HepG2 (cell line): ENCODE measurements around the gene FAM83C. TPM values are rescaled to one million over a fixed set of nuclear protein-coding genes. Genes with fewer than 3 reads are reported as not detected.

Experiments
- CBFB ChIP-seq: sonication (generic); formaldehyde crosslinking; IDR thresholded peaks from 2 replicates; pipeline ENCODE4 v1.4.0; 2020; ENCODE audit warnings: missing genetic modification reagents
- ELF1 ChIP-seq: sonication (generic); formaldehyde crosslinking; IDR thresholded peaks from 2 replicates; pipeline ENCODE4 v1.4.0; 2020; ENCODE audit warnings: missing genetic modification reagents
- ELF4 ChIP-seq: sonication (generic); formaldehyde crosslinking; IDR thresholded peaks from 2 replicates; pipeline ENCODE4 v1.5.0; 2020; ENCODE audit warnings: missing genetic modification reagents, mild to moderate bottlenecking, moderate library complexity, borderline replicate concordance
- ETV6 ChIP-seq: sonication (generic); formaldehyde crosslinking; conservative IDR thresholded peaks from 2 replicates; pipeline ENCODE4 v1.4.0; 2020; ENCODE audit warnings: missing genetic modification reagents
- GABPB1 ChIP-seq: IDR thresholded peaks from 2 replicates; pipeline ENCODE4 v1.6.1; 2016; ENCODE audit warnings: mild to moderate bottlenecking, missing genetic modification reagents, moderate library complexity, missing compliant biosample characterization
- HNRNPUL1 ChIP-seq: fragments of 200-400 bp; formaldehyde crosslinking; IDR thresholded peaks from 2 replicates; pipeline ENCODE4 v1.6.1; 2017; ENCODE audit warnings: low read depth, mild to moderate bottlenecking, low read length, moderate library complexity
- KAT2B ChIP-seq: fragments of 150-350 bp; IDR thresholded peaks from 2 replicates; pipeline ENCODE4 v1.6.1; 2014; ENCODE audit warnings: low read depth, low read length, borderline replicate concordance
- KLF9 ChIP-seq: IDR thresholded peaks from 2 replicates; pipeline ENCODE4 v1.6.1; 2016; ENCODE audit warnings: low read depth
- MAF1 ChIP-seq: sonication (generic); formaldehyde crosslinking; IDR thresholded peaks from 2 replicates; pipeline ENCODE4 v1.5.0; 2020; ENCODE audit warnings: missing genetic modification reagents, borderline replicate concordance
- MED1 ChIP-seq: sonication (generic); formaldehyde crosslinking; IDR thresholded peaks from 2 replicates; pipeline ENCODE4 v1.4.0; 2020; ENCODE audit warnings: missing genetic modification reagents
- MIER2 ChIP-seq: IDR thresholded peaks from 2 replicates; pipeline ENCODE4 v1.6.1; 2016; ENCODE audit warnings: missing biosample characterization, missing genetic modification reagents
- MLLT10 ChIP-seq: sonication (generic); formaldehyde crosslinking; IDR thresholded peaks from 2 replicates; pipeline ENCODE4 v1.4.0; 2020; ENCODE audit warnings: missing genetic modification reagents
- NFIB ChIP-seq: sonication (generic); formaldehyde crosslinking; IDR thresholded peaks from 2 replicates; pipeline ENCODE4 v1.9.0; 2021; ENCODE audit warnings: missing genetic modification reagents, mild to moderate bottlenecking, borderline replicate concordance
- PAF1 ChIP-seq: IDR thresholded peaks from 2 replicates; pipeline ENCODE4 v1.6.1; 2016; ENCODE audit warnings: missing genetic modification reagents, missing compliant biosample characterization
- RXRB ChIP-seq: IDR thresholded peaks from 2 replicates; pipeline ENCODE4 v1.6.1; 2016; ENCODE audit warnings: borderline replicate concordance, missing genetic modification reagents, missing compliant biosample characterization
- SCMH1 ChIP-seq: sonication (generic); formaldehyde crosslinking; IDR thresholded peaks from 2 replicates; pipeline ENCODE4 v1.9.0; 2021; ENCODE audit warnings: missing genetic modification reagents, mild to moderate bottlenecking, borderline replicate concordance
- SMC3 ChIP-seq: IDR thresholded peaks from 2 replicates; pipeline ENCODE4 v1.6.1; 2011; ENCODE audit warnings: low read length, improper control_type of control experiment
- STAG1 ChIP-seq: sonication (generic); formaldehyde crosslinking; IDR thresholded peaks from 2 replicates; pipeline ENCODE4 v1.4.0; 2020; ENCODE audit warnings: missing genetic modification reagents
- STAT5B ChIP-seq: sonication (generic); formaldehyde crosslinking; IDR thresholded peaks from 2 replicates; pipeline ENCODE4 v1.4.0; 2020; ENCODE audit warnings: missing genetic modification reagents
- ZNF12 ChIP-seq: sonication (generic); formaldehyde crosslinking; IDR thresholded peaks from 2 replicates; pipeline ENCODE4 v1.5.0; 2020; ENCODE audit warnings: missing genetic modification reagents
- ZNF253 ChIP-seq: sonication (generic); formaldehyde crosslinking; IDR thresholded peaks from 2 replicates; pipeline ENCODE4 v1.8.0; 2022; ENCODE audit warnings: mild to moderate bottlenecking, missing genetic modification reagents, borderline replicate concordance
- ZNF737 ChIP-seq: sonication (generic); formaldehyde crosslinking; IDR thresholded peaks from 2 replicates; pipeline ENCODE4 v1.5.0; 2020; ENCODE audit warnings: missing genetic modification reagents, mild to moderate bottlenecking, borderline replicate concordance
- ZSCAN29 ChIP-seq: sonication (generic); formaldehyde crosslinking; conservative IDR thresholded peaks from 2 replicates; pipeline ENCODE4 v1.4.0; 2020; ENCODE audit warnings: mild to moderate bottlenecking, missing genetic modification reagents
- polyA plus RNA-seq, 8 experiments: library from polyadenylated mRNA; depleted of rRNA in 3 of 8; stranded (reverse) in 7 of 8; unstranded in 1 of 8; fragments of >200 nt; fragmentation: Illumina TruSeq in 4 of 8; extraction: Trizol in 4 of 8; gene quantifications; 2 replicates each; pipeline versions ENCODE4 v1.2.1 to v1.2.3, GENCODE V29; 2011 to 2016; ENCODE audit warnings: low read depth in 4 of 8, missing spikeins in 1 of 8, mixed read lengths in 1 of 8; ENCODE audit not compliant: insufficient read depth in 1 of 8
- total RNA-seq, 5 experiments: library from RNA; depleted of rRNA; stranded (reverse); fragments of >200 nt; fragmentation: Illumina TruSeq; extraction: Trizol; gene quantifications; 2 replicates each; pipeline ENCODE4 v1.2.3, GENCODE V29; 2016; ENCODE audit warnings: low read depth in 1 of 5
- TF ChIP-seq, protein P1 (sequence below): IDR thresholded peaks from 2 replicates; pipeline ENCODE4 v1.6.1; 2016
- TF ChIP-seq, protein P2 (sequence below): sonication (generic); formaldehyde crosslinking; IDR thresholded peaks from 2 replicates; pipeline ENCODE4 v1.4.0; 2020; ENCODE audit warnings: missing genetic modification reagents
- TF ChIP-seq, protein P3 (sequence below): sonication (generic); formaldehyde crosslinking; IDR thresholded peaks from 2 replicates; pipeline ENCODE4 v1.5.1; 2020; ENCODE audit warnings: mild to moderate bottlenecking, missing genetic modification reagents
- TF ChIP-seq, protein P4 (sequence below): sonication (generic); formaldehyde crosslinking; conservative IDR thresholded peaks from 2 replicates; pipeline ENCODE4 v1.8.0; 2022; ENCODE audit warnings: low read depth, missing genetic modification reagents

The FAM83C gene
- total and polyA plus RNA-seq, 2 of the 13 experiments (the other 11 are each of a cell fraction or from before 2014, with no cell fraction given), result 0.04 TPM; not detected in 1

DNA sequence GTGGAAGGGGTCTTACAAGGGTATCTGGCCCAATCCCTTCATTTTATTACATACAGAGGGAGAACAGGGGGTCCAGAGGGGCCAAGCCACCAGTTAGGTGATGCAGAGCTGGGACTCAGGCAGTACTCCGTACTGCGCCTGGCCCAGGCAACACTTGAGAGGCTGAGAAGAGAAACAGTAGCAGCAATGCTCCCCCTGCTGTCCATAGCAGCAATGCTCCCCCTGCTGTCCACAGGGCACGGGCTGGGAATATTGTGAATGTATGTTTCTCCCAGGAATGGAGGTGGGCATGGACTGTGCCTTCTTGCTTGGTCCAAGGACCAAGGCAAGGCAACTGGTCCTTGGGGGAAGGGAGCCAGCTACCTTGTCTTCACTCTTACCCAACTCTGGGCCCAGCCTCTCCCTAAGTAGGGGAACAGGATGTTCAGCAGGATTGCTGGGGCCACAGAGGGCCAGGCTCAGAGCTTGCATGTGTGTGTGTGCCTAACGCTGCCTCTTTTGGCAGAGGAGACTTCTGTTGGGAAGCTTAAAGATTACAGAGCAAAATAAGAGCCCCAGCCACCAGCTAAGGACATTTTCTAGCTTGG is 14.8 kb upstream of the FAM83C start (continued):
- TF ChIP-seq ELF4 (CRISPR knock-in tag), result no peak
- no peak for TF ChIP-seq STAT5B
- TF ChIP-seq ZSCAN29, result no peak
- no peak for TF ChIP-seq ELF1
- TF ChIP-seq MLLT10 (CRISPR knock-in tag), result no peak
- TF ChIP-seq MIER2, result no peak
- TF ChIP-seq RXRB (CRISPR knock-in tag), result 0 out of 2 replicates have a peak, but pooled peaks have one; percentile 13
- TF ChIP-seq ZNF253 (CRISPR knock-in tag), result no peak
- TF ChIP-seq PAF1 (CRISPR knock-in tag), result no peak
- TF ChIP-seq, protein P1, sequence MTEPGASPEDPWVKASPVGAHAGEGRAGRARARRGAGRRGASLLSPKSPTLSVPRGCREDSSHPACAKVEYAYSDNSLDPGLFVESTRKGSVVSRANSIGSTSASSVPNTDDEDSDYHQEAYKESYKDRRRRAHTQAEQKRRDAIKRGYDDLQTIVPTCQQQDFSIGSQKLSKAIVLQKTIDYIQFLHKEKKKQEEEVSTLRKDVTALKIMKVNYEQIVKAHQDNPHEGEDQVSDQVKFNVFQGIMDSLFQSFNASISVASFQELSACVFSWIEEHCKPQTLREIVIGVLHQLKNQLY (CRISPR knock-in tag), result no peak
- TF ChIP-seq KLF9 (CRISPR knock-in tag), result no peak
- TF ChIP-seq SCMH1 (CRISPR knock-in tag), result no peak
- TF ChIP-seq ZNF12 (CRISPR knock-in tag), result no peak
- no peak for TF ChIP-seq NFIB (CRISPR knock-in tag)
- TF ChIP-seq KAT2B, result no peak
- no peak for TF ChIP-seq HNRNPUL1
- TF ChIP-seq, protein P2, sequence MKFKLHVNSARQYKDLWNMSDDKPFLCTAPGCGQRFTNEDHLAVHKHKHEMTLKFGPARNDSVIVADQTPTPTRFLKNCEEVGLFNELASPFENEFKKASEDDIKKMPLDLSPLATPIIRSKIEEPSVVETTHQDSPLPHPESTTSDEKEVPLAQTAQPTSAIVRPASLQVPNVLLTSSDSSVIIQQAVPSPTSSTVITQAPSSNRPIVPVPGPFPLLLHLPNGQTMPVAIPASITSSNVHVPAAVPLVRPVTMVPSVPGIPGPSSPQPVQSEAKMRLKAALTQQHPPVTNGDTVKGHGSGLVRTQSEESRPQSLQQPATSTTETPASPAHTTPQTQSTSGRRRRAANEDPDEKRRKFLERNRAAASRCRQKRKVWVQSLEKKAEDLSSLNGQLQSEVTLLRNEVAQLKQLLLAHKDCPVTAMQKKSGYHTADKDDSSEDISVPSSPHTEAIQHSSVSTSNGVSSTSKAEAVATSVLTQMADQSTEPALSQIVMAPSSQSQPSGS, result 0 out of 2 replicates have a peak, but pooled peaks have one; percentile 41
- TF ChIP-seq SMC3, result peak; percentile 99
- TF ChIP-seq, protein P3, sequence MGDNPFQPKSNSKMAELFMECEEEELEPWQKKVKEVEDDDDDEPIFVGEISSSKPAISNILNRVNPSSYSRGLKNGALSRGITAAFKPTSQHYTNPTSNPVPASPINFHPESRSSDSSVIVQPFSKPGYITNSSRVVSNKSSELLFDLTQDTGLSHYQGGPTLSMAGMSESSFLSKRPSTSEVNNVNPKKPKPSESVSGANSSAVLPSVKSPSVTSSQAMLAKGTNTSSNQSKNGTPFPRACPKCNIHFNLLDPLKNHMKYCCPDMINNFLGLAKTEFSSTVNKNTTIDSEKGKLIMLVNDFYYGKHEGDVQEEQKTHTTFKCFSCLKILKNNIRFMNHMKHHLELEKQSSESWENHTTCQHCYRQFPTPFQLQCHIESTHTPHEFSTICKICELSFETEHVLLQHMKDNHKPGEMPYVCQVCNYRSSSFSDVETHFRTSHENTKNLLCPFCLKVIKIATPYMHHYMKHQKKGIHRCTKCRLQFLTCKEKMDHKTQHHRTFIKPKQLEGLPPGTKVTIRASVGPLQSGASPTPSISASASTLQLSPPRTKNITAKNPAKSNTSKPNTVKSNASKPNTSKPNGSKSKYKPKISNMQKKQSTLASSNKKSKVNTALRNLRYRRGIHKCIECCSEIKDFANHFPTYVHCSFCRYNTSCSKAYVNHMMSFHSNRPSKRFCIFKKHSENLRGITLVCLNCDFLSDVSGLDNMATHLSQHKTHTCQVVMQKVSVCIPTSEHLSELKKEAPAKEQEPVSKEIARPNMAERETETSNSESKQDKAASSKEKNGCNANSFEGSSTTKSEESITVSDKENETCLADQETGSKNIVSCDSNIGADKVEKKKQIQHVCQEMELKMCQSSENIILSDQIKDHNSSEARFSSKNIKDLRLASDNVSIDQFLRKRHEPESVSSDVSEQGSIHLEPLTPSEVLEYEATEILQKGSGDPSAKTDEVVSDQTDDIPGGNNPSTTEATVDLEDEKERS (CRISPR knock-in tag), result no peak
- peak; percentile 77 for TF ChIP-seq STAG1 (CRISPR knock-in tag)
- TF ChIP-seq GABPB1 (CRISPR knock-in tag), result no peak
- no peak; the same call in 1 of the 2 replicates for TF ChIP-seq ETV6
- TF ChIP-seq MAF1 (CRISPR knock-in tag), result no peak
- no peak for TF ChIP-seq CBFB
- TF ChIP-seq ZNF737 (CRISPR knock-in tag), result no peak
- TF ChIP-seq, protein P4, sequence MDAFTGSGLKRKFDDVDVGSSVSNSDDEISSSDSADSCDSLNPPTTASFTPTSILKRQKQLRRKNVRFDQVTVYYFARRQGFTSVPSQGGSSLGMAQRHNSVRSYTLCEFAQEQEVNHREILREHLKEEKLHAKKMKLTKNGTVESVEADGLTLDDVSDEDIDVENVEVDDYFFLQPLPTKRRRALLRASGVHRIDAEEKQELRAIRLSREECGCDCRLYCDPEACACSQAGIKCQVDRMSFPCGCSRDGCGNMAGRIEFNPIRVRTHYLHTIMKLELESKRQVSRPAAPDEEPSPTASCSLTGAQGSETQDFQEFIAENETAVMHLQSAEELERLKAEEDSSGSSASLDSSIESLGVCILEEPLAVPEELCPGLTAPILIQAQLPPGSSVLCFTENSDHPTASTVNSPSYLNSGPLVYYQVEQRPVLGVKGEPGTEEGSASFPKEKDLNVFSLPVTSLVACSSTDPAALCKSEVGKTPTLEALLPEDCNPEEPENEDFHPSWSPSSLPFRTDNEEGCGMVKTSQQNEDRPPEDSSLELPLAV, result no peak
- TF ChIP-seq MED1 (CRISPR knock-in tag), result no peak
